OCI-LY1 (cell line): ENCODE data around the gene FNTB.

Experiments used
- EZH2 ChIP-seq: fragments of 200-600 bp; sonication (generic), shearing (Covaris generic); IDR thresholded peaks from 2 replicates; pipeline ENCODE4 v1.8.0; 2017; ENCODE audit warnings: borderline replicate concordance, mixed run types, mild to moderate bottlenecking, antibody characterized with exemption, low read length, moderate library complexity, mixed read lengths
- TF ChIP-seq, protein P1 (sequence below): fragments of 200-600 bp; sonication (generic), shearing (Covaris generic); IDR thresholded peaks from 2 replicates; pipeline ENCODE4 v1.5.1; 2017; ENCODE audit warnings: mild to moderate bottlenecking, antibody characterized with exemption, low read length, moderate library complexity, mixed read lengths

GRCh38 chr14:64993266-64993930 lies 6.7 kb downstream of the FNTB start:
- TF ChIP-seq, protein P1, sequence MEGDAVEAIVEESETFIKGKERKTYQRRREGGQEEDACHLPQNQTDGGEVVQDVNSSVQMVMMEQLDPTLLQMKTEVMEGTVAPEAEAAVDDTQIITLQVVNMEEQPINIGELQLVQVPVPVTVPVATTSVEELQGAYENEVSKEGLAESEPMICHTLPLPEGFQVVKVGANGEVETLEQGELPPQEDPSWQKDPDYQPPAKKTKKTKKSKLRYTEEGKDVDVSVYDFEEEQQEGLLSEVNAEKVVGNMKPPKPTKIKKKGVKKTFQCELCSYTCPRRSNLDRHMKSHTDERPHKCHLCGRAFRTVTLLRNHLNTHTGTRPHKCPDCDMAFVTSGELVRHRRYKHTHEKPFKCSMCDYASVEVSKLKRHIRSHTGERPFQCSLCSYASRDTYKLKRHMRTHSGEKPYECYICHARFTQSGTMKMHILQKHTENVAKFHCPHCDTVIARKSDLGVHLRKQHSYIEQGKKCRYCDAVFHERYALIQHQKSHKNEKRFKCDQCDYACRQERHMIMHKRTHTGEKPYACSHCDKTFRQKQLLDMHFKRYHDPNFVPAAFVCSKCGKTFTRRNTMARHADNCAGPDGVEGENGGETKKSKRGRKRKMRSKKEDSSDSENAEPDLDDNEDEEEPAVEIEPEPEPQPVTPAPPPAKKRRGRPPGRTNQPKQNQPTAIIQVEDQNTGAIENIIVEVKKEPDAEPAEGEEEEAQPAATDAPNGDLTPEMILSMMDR: no peak
- no peak for TF ChIP-seq EZH2
